GM12878 (cell line): Measurements from ENCODE around the gene MAP3K5. TPM values are rescaled to one million over a fixed set of nuclear protein-coding genes. Genes with fewer than 3 reads are reported as not detected.

ENCODE experiments used
- ATF7 ChIP-seq: fragments of 450-650 bp; IDR thresholded peaks from 2 replicates; pipeline ENCODE4 v1.6.1; 2016; ENCODE audit warnings: low read depth, mild to moderate bottlenecking
- CEBPB ChIP-seq, 2 experiments: fragments of 150-350 bp in 1 of 2; IDR thresholded peaks; 2 replicates each; pipeline ENCODE4 v1.6.1; 2012 to 2014; ENCODE audit warnings: low read depth in 2 of 2, low read length in 2 of 2, borderline replicate concordance in 1 of 2, inconsistent platforms in 1 of 2
- CHD1 ChIP-seq: IDR thresholded peaks from 2 replicates; pipeline ENCODE4 v1.6.1; 2012; ENCODE audit warnings: low read depth, low read length, improper control_type of control experiment
- CREB1 ChIP-seq: IDR thresholded peaks from 2 replicates; pipeline ENCODE4 v1.6.1; 2012; ENCODE audit warnings: low read depth, mild to moderate bottlenecking, inconsistent platforms
- E4F1 ChIP-seq: fragments of 450-650 bp; IDR thresholded peaks from 2 replicates; pipeline ENCODE4 v1.6.1; 2018; ENCODE audit warnings: borderline replicate concordance, mild to moderate bottlenecking; ENCODE audit not compliant: partially characterized antibody
- ELK1 ChIP-seq: IDR thresholded peaks from 2 replicates; pipeline ENCODE4 v1.6.1; 2012; ENCODE audit warnings: low read depth, low read length, improper control_type of control experiment
- EP300 ChIP-seq, 2 experiments: fragments of 150-350 bp in 1 of 2; IDR thresholded peaks; 2 replicates each; pipeline ENCODE4 v1.6.1; 2011 to 2012; ENCODE audit warnings: low read depth in 2 of 2, low read length in 2 of 2, borderline replicate concordance in 1 of 2, improper control_type of control experiment in 1 of 2, inconsistent platforms in 1 of 2; ENCODE audit not compliant: control insufficient read depth in 1 of 2
- EZH2 ChIP-seq: IDR thresholded peaks from 2 replicates; pipeline ENCODE4 v1.6.1; 2012; ENCODE audit warnings: low read depth, mild to moderate bottlenecking, control low read depth, inconsistent platforms, low read length, borderline replicate concordance; ENCODE audit not compliant: control insufficient read depth
- HDAC2 ChIP-seq: fragments of 200-600 bp; sonication (generic); IDR thresholded peaks from 2 replicates; pipeline ENCODE4 v1.6.1; 2017
- JUND ChIP-seq: IDR thresholded peaks from 2 replicates; pipeline ENCODE4 v1.6.1; 2012; ENCODE audit warnings: low read depth, mild to moderate bottlenecking, low read length, improper control_type of control experiment, moderate library complexity
- MEF2B ChIP-seq: fragments of 450-650 bp; IDR thresholded peaks from 2 replicates; pipeline ENCODE4 v1.6.1; 2018; ENCODE audit warnings: mild to moderate bottlenecking, moderate library complexity; ENCODE audit not compliant: partially characterized antibody, poor library complexity, severe bottlenecking
- MYC ChIP-seq: IDR thresholded peaks from 2 replicates; pipeline ENCODE4 v1.6.1; 2011; ENCODE audit warnings: mild to moderate bottlenecking, low read length, moderate library complexity, inconsistent platforms; ENCODE audit not compliant: insufficient read depth, insufficient replicate concordance, insufficient read length, severe bottlenecking
- PKNOX1 ChIP-seq: fragments of 450-650 bp; IDR thresholded peaks from 2 replicates; pipeline ENCODE4 v1.6.1; 2016; ENCODE audit warnings: mild to moderate bottlenecking
- POLR2AphosphoS5 ChIP-seq: IDR thresholded peaks from 2 replicates; pipeline ENCODE4 v1.6.1; 2011; ENCODE audit warnings: mild to moderate bottlenecking, low read length, inconsistent platforms
- SMAD5 ChIP-seq: IDR thresholded peaks from 2 replicates; pipeline ENCODE4 v1.6.1; 2016; ENCODE audit warnings: antibody characterized with exemption, low read depth
- SP1 ChIP-seq: IDR thresholded peaks from one replicate; pipeline ENCODE4 v1.6.1; 2011; ENCODE audit warnings: low read depth, low read length
- STAT3 ChIP-seq: IDR thresholded peaks from 2 replicates; pipeline ENCODE4 v1.6.1; 2011; ENCODE audit warnings: low read depth, low read length, improper control_type of control experiment
- TCF12 ChIP-seq: IDR thresholded peaks from 2 replicates; pipeline ENCODE4 v1.6.1; 2011; ENCODE audit warnings: low read depth, mild to moderate bottlenecking, low read length
- YBX1 ChIP-seq: fragments of 450-650 bp; IDR thresholded peaks from 2 replicates; pipeline ENCODE4 v1.6.1; 2016; ENCODE audit warnings: antibody characterized with exemption
- YY1 ChIP-seq: IDR thresholded peaks from 2 replicates; pipeline ENCODE4 v1.6.1; 2011; ENCODE audit warnings: low read depth, mild to moderate bottlenecking, low read length
- ZNF217 ChIP-seq: fragments of 450-650 bp; IDR thresholded peaks from 2 replicates; pipeline ENCODE4 v1.6.1; 2017; ENCODE audit warnings: antibody characterized with exemption, mild to moderate bottlenecking
- polyA plus RNA-seq, 11 experiments: library from polyadenylated mRNA; depleted of rRNA in 4 of 11; unstranded in 6 of 11; stranded (reverse) in 5 of 11; fragments of >200 nt; fragmentation: Nextera tagmentation in 4 of 11; fragmentation: Illumina TruSeq in 1 of 11; extraction: Ambion mirVana in 4 of 11; extraction: Trizol in 1 of 11; gene quantifications; 1 replicate in 1 of 11; 2 replicates in 10 of 11; pipeline versions ENCODE4 v1.2.1 to v1.2.3, GENCODE V29; 2011 to 2016; ENCODE audit warnings: inconsistent platforms in 2 of 11, missing spikeins in 2 of 11, low read depth in 1 of 11
- total RNA-seq, 4 experiments: library from RNA; depleted of rRNA in 3 of 4; stranded (reverse); fragments of >200 nt in 3 of 4; fragmentation: Illumina TruSeq in 1 of 4; extraction: Trizol in 1 of 4; gene quantifications; 2 replicates each; pipeline versions ENCODE4 v1.2.1 to v1.2.3, GENCODE V29; 2013 to 2021
- TF ChIP-seq, protein P1 (sequence below): IDR thresholded peaks from 2 replicates; pipeline ENCODE4 v1.6.1; 2011; ENCODE audit warnings: borderline replicate concordance, low read depth, mild to moderate bottlenecking, moderate library complexity, low read length; ENCODE audit not compliant: insufficient read depth, poor library complexity, severe bottlenecking

MAP3K5 gene
- total and polyA plus RNA-seq, 10 of the 15 experiments (the other 5 are each of a cell fraction or from before 2014, with no cell fraction given): 5.4 to 34.3 (median 26.4) TPM

GRCh38 chr6:136720045-136720770, 72.1 kb downstream of the MAP3K5 start (continued):
- TF ChIP-seq E4F1 (peak; percentile 19), STAT3 (no peak), SMAD5 (no peak), EZH2 (no peak), PKNOX1 (peak; percentile 83), HDAC2 (no peak), ELK1 (no peak), EP300 (IDR thresholded peaks at IDR 0.05; ENCODE audit: borderline replicate concordance in 1 of 2, control insufficient read depth in 1 of 2, low read depth in 2 of 2, low read length in 2 of 2) (no peak), MYC (no peak), TCF12 (peak; percentile 49; the same call in 1 of the 2 replicates), JUND (no peak), CHD1 (no peak), YBX1 (no peak), CREB1 (0 out of 2 replicates have a peak, but pooled peaks have one; percentile 6), YY1 (peak; percentile 31; the same call in 1 of the 2 replicates), ATF7 (peak; percentile 51; the same call in 1 of the 2 replicates), SP1 (no peak), ZNF217 (no peak), MEF2B (no peak), POLR2AphosphoS5 (peak; percentile 70), CEBPB (IDR thresholded peaks at IDR 0.05; ENCODE audit: borderline replicate concordance in 1 of 2, low read depth in 2 of 2, low read length in 2 of 2) (peak in 1 of 2 experiments; percentile 19; a peak in 1 of 4 replicates)
- TF ChIP-seq, protein P1, sequence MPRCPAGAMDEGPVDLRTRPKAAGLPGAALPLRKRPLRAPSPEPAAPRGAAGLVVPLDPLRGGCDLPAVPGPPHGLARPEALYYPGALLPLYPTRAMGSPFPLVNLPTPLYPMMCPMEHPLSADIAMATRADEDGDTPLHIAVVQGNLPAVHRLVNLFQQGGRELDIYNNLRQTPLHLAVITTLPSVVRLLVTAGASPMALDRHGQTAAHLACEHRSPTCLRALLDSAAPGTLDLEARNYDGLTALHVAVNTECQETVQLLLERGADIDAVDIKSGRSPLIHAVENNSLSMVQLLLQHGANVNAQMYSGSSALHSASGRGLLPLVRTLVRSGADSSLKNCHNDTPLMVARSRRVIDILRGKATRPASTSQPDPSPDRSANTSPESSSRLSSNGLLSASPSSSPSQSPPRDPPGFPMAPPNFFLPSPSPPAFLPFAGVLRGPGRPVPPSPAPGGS: peak; percentile 29
